HG03097 (cell line): Measurements from ENCODE around the gene UBAP1.
A peak's percentile ranks its signal among the peaks of the same experiment; 100 is the strongest.
"Not testable (repeated sequence)": the region's sequence is repeated elsewhere in the genome, so short reads cannot be mapped to it uniquely, and the experiment has no call there.

Source experiments
- ATAC-seq: cut with Tn5 transposase; IDR thresholded peaks from one replicate; pipeline ENCODE4 v1.9.1; 2021; ENCODE audit not compliant: unreplicated experiment, low FRiP score

The UBAP1 gene

GRCh38 chr9:34178436-34179212, at the start of gene UBAP1:
Gene UBAP1, plus strand, starts transcription at chr9:34179043. Its CDS starts 41,872 bp downstream, at chr9:34220915.
- peak; percentile 94 for ATAC-seq

DNA sequence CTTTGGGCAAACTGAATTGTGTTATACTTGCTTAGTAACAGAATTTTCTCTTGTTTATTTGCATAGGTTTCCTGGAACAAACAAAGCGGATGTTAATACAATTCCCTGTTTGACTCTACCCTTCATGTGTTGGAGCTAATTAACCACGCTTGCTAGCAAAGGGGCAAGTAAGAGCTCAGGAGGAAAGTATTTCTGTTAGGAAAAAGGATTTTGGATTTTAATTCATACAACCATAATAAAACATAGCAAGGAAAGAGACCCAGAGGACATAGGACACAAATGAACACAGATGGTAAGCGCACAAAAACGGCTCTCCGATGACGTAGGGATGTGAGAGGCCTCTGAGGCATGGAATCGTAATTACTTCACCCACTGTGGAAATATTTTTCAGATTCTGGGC, 47.3 kb upstream of the UBAP1 start:
- ATAC-seq = no peak

DNA sequence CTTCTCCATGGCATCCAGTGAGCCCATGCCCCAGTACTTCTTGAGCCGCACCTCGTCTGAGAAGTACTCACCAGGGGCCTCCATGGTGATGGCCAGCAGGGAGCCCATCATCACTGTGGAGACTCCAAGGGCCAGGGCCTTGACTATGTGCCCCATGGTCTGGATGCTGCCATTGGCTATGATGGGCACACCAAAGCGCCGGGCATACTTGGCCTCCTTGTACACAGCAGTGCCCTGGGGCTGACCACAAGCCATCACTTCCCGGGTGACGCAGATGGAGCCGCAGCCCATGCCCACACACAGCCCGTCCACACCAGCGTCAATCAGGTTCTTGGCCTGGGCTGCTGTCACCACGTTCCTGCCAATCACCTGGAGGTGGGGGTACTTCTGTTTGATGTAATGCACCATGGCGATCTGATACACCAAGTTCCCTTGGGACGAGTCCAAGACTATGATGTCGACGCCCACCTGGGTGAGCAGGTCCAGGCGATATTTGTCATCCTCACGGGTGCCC, 45.4 kb upstream of the UBAP1 start:
- ATAC-seq = no peak

DNA sequence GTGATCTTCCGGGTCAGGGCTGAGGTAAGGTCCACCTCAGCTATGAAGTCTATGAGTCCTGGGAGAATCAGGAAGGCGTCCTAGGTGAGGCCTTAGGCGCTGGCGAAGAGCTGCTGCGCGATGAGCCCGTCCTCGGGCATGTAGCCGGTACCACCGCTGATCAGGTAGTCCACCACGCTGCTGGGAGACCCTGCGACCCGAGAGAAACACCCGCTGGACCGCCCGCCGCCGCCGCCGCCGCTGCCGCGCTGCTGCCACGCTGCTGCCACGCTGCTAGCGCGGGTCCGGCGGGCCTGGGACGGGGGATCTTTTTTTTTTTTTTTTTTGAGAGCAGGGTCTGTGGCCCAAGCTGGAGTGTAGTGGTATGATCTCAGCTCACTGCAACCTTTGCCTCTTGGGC, 44.3 kb upstream of the UBAP1 start:
- no peak for ATAC-seq

GRCh38 chr9:34138644-34139043, 40.2 kb upstream of the UBAP1 start:
- ATAC-seq = not testable (repeated sequence)

- ATAC-seq = no peak
Observed at GRCh38 chr9:34139477-34140146, 39.2 kb upstream of the UBAP1 start.

- no peak for ATAC-seq
Observed at GRCh38 chr9:34140853-34141252, 38.0 kb upstream of the UBAP1 start.

DNA sequence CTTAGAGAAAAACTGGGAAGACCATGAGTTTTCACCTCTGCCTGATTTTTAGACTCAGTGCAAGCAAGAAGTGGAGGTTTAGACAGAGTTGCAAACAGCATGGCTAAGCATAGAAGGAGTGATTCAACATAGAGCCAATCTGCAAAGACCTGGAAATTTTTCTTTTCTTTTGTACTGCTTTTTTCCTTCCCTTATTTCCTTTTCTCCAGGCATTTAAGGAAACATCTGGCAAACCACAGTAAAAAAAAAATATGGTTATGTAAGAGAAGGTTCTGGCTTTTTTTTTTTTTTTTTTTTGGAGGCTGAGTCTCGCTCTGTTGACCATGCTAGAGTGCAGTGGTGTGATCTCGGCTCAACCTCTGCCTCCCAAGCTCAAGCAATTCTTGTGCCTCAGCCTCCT, 35.7 kb upstream of the UBAP1 start:
- ATAC-seq = no peak

DNA sequence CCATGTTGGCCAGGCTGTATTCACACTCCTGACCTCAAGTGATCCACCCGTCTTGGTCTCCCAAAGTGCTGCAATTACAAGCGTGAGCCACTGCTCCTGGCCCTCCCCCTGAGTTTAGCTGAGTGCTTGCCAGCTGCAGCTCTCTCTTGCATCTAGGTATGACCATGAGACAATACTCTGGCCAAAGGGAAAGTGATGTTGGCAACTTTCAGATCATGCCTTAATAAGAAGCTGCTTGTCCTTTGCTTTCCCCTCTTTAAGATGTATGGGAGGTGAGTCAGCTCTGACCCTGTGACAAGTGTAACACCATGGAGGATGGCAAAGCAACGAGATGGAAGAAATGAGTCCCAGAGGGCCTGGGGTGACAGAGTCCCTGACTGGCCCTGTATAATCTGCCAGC, 33.7 kb upstream of the UBAP1 start:
- no peak for ATAC-seq

DNA sequence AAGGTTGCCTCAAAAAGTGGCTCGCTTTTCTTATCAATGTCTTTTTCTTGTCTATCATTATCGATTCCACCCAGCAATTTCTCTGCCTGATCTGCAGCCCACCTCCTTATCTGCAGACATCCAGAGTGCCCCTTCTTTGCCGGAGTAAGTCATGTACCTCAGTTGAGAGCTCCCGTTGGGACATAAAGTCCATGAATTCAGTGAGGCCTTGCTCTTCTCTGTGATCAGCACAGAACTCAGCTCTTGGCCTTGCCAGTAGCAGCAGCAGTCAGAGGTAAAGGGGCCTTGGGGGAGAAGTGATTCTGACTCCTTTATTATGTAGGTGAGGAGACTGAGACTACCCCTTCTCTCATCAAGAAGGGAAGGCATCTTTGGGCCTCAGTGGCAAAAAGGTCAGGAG, 27.4 kb upstream of the UBAP1 start:
- no peak for ATAC-seq

DNA sequence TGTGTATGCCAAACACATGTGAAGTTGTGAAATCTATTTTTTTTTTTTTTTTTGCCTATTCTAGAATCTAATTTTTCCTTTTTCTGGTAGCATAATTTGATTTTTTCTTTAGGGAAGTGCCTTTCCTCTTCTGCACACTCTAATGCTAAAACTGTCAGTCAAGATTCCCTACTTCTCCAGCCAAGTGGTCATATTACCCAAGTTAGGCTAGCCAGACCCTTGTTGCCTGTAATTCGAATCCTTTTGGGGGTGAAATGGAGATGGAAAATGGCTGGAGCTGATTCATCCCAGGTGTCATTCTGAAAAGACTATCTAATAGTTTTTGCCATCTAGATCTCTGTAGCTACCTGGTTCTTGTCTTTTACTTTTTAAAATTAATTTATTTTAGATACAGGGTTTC, 24.8 kb upstream of the UBAP1 start:
- ATAC-seq = no peak

DNA sequence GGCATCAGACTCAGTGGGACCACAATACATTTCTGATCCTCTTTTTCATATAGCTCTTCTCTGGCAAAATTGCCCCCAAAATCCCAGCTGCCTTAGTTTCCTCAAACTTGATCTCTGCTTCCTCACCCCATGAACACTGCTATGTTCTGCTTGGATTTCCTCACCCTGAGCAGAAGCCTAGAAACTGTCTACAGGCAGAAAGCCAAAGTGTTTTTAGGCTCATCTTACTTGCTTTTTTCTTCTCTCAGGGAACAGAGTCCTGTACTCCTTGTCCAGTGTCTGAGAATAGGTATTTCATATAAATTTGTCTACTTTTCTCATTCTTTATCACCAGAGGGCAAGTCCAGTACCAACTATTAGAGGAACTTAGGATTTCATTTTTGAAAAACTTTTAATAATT, 21.5 kb upstream of the UBAP1 start:
- ATAC-seq = no peak

GRCh38 chr9:34157898-34158297, 20.9 kb upstream of the UBAP1 start:
- no peak for ATAC-seq

- ATAC-seq = no peak
Observed at GRCh38 chr9:34158362-34158869, 20.4 kb upstream of the UBAP1 start.

DNA sequence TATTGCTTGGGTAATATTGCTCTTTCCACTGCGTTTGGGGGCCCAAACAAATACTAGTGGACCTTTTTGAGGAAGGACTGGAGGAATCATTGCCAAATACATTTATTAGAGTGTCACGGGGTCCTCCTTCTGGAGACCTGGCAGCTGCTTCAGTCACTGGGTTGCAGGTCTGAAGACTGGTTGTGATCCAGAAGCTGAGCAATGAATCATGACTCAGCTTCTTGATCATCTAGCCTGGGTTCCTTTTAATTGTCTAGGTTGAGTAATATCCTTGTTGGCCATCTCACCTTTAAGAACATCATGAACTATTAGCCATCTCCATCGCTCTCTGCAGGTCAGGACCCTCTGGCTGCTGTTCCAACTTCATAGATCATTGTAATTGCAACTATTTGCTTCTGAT, 15.4 kb upstream of the UBAP1 start:
- no peak for ATAC-seq

GRCh38 chr9:34169125-34169524, 9.7 kb upstream of the UBAP1 start:
- ATAC-seq = no peak

DNA sequence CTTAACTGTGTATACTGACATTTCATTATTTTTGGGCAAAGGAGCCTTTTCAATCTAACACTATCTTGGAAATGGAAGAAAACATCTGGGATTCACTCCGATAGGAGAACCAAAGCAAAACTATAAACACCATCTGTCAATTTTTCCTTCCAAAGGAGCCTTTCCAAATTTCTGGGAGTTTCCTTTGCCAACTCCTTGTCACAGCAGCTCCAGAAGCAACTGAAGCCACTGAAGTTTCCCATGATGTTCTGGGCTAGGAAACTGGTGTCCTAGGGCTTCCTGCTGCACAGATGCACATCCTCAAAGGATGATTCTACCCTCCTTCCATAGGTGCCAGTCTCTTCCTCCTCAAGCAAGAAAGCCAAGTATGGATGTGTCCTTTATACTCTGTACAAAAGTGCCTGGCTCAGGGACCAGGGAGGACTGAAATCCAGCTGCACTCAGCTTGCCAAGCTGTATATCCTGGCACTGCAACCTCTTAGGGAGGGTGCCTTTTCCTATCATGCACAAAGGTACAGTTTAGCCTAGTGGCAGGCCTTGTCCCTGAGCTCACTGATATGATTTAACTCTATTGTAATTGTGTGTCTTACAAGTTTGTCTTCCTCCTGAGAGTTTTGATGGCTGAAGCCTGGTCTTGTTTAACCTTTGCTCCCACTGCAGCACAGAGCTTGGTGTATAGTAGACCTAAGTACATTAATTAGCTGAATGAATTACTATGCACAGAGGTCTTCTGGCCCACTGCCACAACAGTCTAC, 8.4 kb upstream of the UBAP1 start:
- no peak for ATAC-seq

DNA sequence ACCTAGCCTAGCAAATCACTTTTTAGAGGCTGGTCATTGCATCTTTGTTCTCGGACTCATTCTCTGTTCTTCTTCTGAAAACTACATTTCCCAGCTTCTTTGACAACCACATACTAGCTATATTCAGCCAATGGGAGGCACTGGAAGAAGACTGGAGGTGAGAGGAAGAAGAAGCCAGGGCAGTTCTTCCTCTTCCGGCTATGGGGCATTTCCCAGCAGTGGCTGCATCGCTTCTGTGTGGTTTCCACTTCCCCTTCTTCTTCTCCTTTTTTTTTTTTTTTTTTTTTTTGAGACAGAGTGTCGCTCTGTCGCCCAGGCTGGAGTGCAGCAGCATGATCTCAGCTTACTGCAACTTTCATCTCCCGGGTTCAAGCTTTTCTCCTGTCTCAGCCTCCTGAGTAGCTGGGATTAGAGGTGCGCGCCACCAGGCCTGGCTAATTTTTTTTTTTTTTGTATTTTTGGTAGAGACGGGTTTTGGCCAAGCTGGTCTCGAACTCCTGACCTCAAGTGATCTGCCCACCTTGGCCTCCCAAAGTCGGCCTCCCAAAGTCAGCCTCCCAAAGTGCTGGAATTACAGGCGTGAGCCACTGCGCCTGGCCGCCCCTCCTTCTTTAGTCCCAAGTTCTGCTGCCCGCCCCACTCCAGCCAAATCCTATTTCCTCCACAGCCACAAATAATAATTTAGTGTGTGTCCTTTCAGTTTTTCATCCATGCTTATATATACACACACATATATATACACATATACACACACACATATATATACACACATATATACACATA, 6.9 kb upstream of the UBAP1 start:
- no peak for ATAC-seq

GRCh38 chr9:34176089-34176488, 2.8 kb upstream of the UBAP1 start:
- no peak for ATAC-seq
